ENCODE results near the gene STRBP.

DNA sequence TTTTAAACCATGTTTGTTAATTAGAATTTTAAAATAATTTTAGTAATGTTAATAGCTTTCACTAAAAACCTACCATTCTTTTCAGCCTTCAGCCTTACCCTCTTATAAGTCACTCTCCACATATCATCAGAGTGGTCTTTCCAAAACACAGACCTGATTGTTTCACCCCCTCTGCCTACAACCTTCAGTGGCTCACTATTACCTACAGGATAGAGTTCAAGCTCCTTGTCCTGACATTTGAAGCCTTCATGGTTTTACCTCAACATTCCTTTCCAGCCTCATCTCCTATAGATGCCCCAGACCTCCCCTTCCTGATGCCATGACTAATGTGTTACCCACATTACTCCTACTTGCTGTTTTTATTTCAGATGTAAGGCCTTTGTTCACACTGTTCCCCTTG, 27.8 kb upstream of the STRBP start:
- TF ChIP-seq, protein P1, sequence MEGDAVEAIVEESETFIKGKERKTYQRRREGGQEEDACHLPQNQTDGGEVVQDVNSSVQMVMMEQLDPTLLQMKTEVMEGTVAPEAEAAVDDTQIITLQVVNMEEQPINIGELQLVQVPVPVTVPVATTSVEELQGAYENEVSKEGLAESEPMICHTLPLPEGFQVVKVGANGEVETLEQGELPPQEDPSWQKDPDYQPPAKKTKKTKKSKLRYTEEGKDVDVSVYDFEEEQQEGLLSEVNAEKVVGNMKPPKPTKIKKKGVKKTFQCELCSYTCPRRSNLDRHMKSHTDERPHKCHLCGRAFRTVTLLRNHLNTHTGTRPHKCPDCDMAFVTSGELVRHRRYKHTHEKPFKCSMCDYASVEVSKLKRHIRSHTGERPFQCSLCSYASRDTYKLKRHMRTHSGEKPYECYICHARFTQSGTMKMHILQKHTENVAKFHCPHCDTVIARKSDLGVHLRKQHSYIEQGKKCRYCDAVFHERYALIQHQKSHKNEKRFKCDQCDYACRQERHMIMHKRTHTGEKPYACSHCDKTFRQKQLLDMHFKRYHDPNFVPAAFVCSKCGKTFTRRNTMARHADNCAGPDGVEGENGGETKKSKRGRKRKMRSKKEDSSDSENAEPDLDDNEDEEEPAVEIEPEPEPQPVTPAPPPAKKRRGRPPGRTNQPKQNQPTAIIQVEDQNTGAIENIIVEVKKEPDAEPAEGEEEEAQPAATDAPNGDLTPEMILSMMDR (conservative IDR thresholded peaks at IDR 0.05) = no peak
- TF ChIP-seq ZFX (IDR thresholded peaks at IDR 0.05) = no peak
